Immature natural killer cell (primary cell): ENCODE data around the gene CLPTM1L. TPM values are rescaled to one million over a fixed set of nuclear protein-coding genes. Genes with fewer than 3 reads are reported as not detected.
A peak's percentile ranks its signal among the peaks of the same experiment; 100 is the strongest.
"Not testable (repeated sequence)": the region's sequence is repeated elsewhere in the genome, so short reads cannot be mapped to it uniquely, and the experiment has no call there.

Source experiments
- DNase-seq, 3 donors: peaks; one replicate each; pipeline ENCODE4 v3.0.0; 2022; ENCODE audit warnings: mixed read lengths in 1 of 3
- H3K27ac Mint-ChIP-seq, 6 donors: one replicate each; pipeline ENCODE4 v1.8.0; 2020; ENCODE audit warnings: mixed read lengths in 6 of 6, mild to moderate bottlenecking in 5 of 6, inconsistent platforms in 4 of 6, moderate library complexity in 3 of 6
- H3K27me3 Mint-ChIP-seq, 3 donors: one replicate each; pipeline ENCODE4 v1.8.0; 2020 to 2021; ENCODE audit warnings: low read depth in 3 of 3, mild to moderate bottlenecking in 3 of 3, mixed read lengths in 3 of 3, moderate library complexity in 3 of 3, inconsistent platforms in 1 of 3
- H3K36me3 Mint-ChIP-seq, 3 donors: one replicate each; pipeline ENCODE4 v1.8.0; 2020; ENCODE audit warnings: mixed read lengths in 3 of 3, inconsistent platforms in 2 of 3, mild to moderate bottlenecking in 2 of 3
- H3K4me1 Mint-ChIP-seq, 2 donors: one replicate each; pipeline ENCODE4 v1.8.0; 2020; ENCODE audit warnings: inconsistent platforms in 2 of 2, mild to moderate bottlenecking in 2 of 2, mixed read lengths in 2 of 2, moderate library complexity in 1 of 2
- H3K4me3 Mint-ChIP-seq, 5 donors: one replicate each; pipeline ENCODE4 v1.8.0; 2020; ENCODE audit warnings: mild to moderate bottlenecking in 5 of 5, mixed read lengths in 5 of 5, inconsistent platforms in 3 of 5, moderate library complexity in 3 of 5
- H3K9me3 Mint-ChIP-seq, 6 donors: one replicate each; pipeline ENCODE4 v1.8.0; 2020; ENCODE audit warnings: mild to moderate bottlenecking in 6 of 6, mixed read lengths in 6 of 6, inconsistent platforms in 4 of 6, moderate library complexity in 3 of 6
- polyA plus RNA-seq, 3 donors: library from polyadenylated mRNA; unstranded; fragments of 300-500 nt; fragmentation: Illumina TruSeq; gene quantifications; one replicate each; pipeline ENCODE4 v1.2.3, GENCODE V29; 2021

The CLPTM1L gene
- polyA plus RNA-seq, 3 donors from 2014 or later, result 25.9 to 61.6 (median 35.7) TPM

DNA sequence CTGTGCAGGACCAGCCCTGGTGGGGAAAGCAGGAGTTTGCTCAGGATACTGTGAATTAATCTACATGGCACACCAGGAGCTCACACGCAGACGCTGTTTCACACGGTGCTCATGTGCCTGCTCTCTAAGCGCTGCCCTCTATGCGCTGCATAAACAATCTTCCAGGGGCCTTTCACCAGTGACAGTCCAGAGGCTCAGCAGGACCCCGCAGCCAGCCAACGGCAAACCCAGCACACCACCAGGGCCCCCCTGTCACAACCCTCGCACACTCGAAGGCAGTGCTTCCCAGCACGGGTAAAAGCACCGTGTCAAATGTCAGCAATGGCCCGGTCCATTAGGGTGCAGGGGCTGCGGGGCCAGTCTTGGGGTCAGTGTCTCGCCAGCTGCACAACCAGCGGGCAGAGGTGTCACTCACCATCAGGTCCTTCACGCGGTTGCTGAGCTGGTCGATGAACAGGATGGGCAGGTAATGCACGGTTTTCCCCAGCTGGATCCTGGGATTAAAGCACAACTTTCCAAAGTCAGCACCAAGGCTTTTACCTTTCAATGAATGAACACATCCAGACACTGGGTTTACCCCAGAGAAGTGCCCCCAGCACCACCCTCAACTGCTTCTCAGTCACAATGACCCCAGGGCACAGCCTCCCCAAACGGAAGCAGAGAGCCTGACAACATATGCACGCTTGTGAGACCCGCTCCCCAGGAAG, 7.3 kb downstream of the CLPTM1L start:
- H3K4me3 Mint-ChIP-seq, result no peak overlapping the region
- H3K27ac Mint-ChIP-seq, result no peak overlapping the region
- H3K27me3 Mint-ChIP-seq, result no peaks in the 10 kb centered on the region
- no peaks in the 10 kb centered on the region for H3K9me3 Mint-ChIP-seq
- peaks cover 17 to 35% (median 22%) of the 10 kb centered on the region in 3 donors for H3K36me3 Mint-ChIP-seq
- peaks cover 7 to 15% of the 10 kb centered on the region in 2 donors for H3K4me1 Mint-ChIP-seq
- DNase-seq, result no peak

DNA sequence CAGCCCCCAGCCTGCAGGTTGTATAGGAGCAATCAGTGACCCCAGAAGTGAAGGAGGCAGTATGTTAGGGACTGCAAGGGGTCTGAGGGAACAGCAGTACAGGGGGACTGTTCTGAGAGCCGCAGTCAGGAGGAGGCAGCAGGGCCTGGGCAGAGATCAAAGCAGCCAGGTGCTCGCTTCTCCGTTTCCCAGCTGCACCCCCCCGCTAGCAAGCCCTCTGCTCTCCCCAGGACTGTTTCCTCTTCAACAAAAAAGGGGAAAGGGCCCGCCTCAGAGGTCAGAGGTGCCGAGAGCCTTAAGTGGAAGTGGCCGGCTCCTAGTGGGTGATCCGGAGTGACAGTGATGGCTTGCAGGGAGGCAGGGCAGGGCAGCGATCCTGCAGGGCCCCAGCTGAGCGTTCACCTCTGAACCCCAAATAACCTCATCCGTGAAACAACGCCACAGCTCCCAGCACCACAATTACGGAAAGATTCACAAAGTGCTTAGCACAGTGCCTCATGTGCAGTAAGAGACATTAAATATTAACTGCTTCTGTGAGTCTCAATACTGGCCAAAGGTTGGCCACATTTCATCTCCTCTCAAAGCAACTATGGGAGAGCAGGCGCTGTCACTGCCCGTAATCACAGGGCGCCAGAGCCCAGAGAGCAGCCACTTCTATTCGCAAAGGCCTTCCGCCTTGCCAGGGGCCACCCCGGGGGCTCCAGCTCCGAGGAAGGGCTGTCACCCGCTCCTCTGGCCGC, 8.0 kb downstream of the CLPTM1L start:
- H3K27me3 Mint-ChIP-seq, result no peaks in the 10 kb centered on the region
- H3K36me3 Mint-ChIP-seq, result peaks cover 13 to 41% (median 25%) of the 10 kb centered on the region in 3 donors
- H3K9me3 Mint-ChIP-seq, result no peaks in the 10 kb centered on the region
- peaks cover 6 to 15% of the 10 kb centered on the region in 2 donors for H3K4me1 Mint-ChIP-seq
- H3K27ac Mint-ChIP-seq, result no peak overlapping the region
- no peak overlapping the region for H3K4me3 Mint-ChIP-seq
- no peak for DNase-seq

DNA sequence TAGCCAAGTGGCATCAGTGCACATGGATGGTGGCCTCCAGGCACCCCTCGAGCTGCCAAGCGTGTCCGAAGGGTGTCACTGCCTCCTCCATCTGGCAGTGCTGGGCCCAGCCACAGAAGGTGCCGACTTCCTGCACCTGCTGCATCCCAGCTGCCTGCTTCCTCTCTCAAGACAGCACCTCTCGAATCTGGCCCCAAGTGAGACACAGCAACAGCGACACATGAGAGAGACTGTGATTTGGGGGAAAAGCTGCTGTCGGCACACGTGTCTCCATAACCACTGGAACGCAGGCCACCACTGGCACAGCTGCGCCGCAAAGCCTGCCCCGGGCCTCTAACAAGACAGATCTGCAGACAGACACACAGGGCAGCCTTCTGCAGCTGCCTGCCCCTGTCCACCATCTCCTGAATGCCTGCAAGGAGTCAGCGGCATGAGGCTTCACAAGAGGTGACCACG, 8.8 kb downstream of the CLPTM1L start:
- Mint-ChIP-seq H3K27me3 (no peaks in the 10 kb centered on the region), H3K4me1 (peaks cover 2 to 10% of the 10 kb centered on the region in 2 donors), H3K4me3 (no peak overlapping the region), H3K36me3 (peaks cover 8 to 38% (median 23%) of the 10 kb centered on the region in 3 donors), H3K9me3 (no peaks in the 10 kb centered on the region), H3K27ac (no peak overlapping the region)
- DNase-seq, result no peak

DNA sequence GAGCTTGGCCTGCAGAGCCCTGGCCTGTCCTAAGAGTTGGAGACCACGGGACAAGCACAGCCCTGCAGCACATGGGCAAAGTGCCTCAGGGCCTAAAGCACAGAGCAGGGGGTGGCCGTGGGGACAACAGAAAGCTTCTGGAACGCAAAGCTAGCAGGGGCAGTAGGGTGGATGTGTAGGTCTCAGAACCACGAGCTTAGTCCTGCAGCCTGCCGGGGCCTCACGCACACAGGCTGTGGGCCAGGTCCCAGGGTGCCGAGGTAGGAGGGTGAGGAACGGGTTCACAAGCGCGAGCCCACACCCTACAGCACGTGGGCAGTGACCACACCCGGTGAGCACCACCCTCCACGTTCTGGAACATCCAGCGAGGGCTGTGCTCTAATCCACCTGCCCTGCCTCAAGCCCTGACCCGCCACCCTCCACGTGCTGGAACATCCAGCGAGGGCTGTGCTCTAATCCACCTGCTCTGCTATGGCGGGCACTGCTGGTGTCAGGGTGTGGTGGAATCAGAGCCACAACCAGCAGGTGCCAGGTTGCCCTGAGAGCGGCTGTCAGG, 9.3 kb downstream of the CLPTM1L start:
- Mint-ChIP-seq H3K4me3 (no peak overlapping the region), H3K9me3 (no peaks in the 10 kb centered on the region), H3K4me1 (peaks cover 0 to 5% of the 10 kb centered on the region in 2 donors), H3K27ac (no peak overlapping the region), H3K36me3 (peaks cover 7 to 34% (median 20%) of the 10 kb centered on the region in 3 donors), H3K27me3 (peaks cover 0 to 2% (median 0%) of the 10 kb centered on the region in 3 donors)
- no peak for DNase-seq

DNA sequence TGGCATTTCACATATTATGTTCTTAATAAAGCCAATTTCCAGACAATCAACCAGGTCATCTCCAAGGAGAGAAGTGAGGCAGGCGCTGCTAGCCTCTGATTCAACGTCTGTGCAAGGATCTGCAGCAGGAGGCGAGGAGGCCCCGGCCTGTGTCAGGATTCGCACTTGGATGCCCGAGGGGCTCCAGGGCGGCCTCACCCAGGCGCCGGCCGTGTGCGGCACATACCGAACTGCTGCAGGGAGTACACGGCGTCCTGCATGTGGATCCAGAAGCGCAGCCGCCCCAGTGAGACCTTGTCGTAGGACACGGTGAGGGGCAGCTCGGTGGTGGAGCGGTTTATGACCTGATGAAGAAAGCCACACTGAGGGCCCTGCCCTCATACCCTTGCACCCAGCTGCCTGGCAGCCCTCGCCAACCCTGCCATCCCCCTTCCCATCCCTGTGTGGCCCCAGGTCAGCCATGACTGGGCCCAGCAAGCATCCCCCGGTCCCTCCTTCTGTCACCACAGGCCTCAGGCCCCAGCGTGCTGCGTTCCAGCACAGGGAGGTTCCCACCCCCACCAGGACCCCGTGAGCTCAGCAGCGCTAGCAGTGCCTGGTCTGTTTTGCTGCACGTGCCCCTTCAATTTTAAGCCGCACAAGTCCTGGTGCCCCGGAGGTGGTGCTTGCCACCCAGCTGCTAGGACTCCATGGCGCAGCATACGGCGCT, 9.9 kb downstream of the CLPTM1L start:
- Mint-ChIP-seq H3K27ac (no peak overlapping the region), H3K4me3 (no peak overlapping the region), H3K27me3 (peaks cover 0 to 2% (median 0%) of the 10 kb centered on the region in 3 donors), H3K9me3 (no peaks in the 10 kb centered on the region), H3K4me1 (peaks cover 0 to 5% of the 10 kb centered on the region in 2 donors), H3K36me3 (peaks cover 4 to 32% (median 20%) of the 10 kb centered on the region in 3 donors)
- no peak for DNase-seq

DNA sequence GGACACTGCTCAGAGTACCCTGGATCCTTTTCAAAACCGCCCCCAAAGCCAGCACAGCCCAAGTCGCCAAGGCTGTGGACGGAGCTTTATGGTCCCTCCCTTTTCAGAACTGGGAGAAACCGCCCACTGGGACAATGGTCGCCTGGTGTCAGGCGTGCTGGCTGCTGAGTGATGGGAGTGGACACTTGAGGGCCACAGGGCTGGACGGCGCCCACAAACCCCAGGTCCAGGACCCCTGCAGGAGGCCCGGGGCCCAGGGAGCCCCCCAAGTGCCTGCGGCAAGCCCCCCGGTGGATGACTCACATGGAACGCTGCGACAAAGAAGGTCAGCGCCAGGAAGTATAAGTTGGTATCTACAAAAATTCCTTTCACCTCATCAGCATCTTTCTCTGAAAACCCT, 10.9 kb downstream of the CLPTM1L start:
- DNase-seq, result no peak
- no peak overlapping the region for H3K27ac Mint-ChIP-seq
- H3K4me1 Mint-ChIP-seq, result peaks cover 0 to 5% of the 10 kb centered on the region in 2 donors
- H3K36me3 Mint-ChIP-seq, result peaks cover 4 to 32% (median 20%) of the 10 kb centered on the region in 3 donors
- no peaks in the 10 kb centered on the region for H3K9me3 Mint-ChIP-seq
- no peak overlapping the region for H3K4me3 Mint-ChIP-seq
- H3K27me3 Mint-ChIP-seq, result peaks cover 0 to 2% (median 0%) of the 10 kb centered on the region in 3 donors

DNA sequence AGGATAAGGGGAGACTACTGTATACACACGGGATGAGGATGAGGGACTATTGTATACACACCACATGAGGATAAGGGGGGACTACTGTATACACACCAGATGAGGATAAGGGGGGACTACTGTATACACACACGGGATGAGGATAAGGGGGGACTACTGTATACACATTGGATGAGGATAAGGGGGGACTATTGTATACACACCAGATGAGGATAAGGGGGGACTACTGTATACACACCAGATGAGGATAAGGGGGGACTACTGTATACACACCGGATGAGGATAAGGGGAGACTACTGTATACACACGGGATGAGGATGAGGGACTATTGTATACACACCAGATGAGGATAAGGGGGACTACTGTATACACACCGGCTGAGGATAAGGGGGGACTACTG, 11.6 kb downstream of the CLPTM1L start:
- H3K4me1 Mint-ChIP-seq, H3K4me3 Mint-ChIP-seq, DNase-seq, H3K9me3 Mint-ChIP-seq, H3K27me3 Mint-ChIP-seq: not testable (repeated sequence)
- peaks cover 4 to 36% (median 20%) of the 10 kb centered on the region in 3 donors for H3K36me3 Mint-ChIP-seq
- H3K27ac Mint-ChIP-seq, result peak overlapping the region in 1 of 6 donors; percentile 33

DNA sequence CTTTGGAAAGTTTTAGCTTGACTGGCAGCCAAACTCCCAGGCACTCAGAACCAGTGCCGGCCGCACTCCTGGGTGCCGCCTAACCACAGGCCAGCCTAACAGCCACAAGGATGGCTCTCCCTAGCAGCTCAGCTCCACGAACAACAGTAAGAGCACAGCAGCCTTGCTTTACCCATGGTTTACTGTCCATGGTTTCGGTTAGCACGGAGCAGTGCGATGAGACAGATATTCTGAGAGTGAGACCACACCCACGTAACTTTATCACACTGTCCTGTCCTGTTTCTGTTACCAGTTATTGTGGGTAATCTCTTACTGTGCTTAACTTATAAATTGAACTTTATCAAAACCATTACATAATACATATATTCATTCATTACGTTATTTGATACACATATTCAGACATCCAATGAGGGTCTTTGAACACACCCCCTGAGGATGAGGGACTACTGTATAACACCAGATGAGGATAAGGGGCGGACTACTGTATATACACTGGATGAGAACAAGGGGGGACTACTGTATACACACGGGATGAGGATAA, 12.4 kb downstream of the CLPTM1L start:
- H3K27ac Mint-ChIP-seq, result no peak overlapping the region
- peaks cover 0 to 2% (median 0%) of the 10 kb centered on the region in 3 donors for H3K27me3 Mint-ChIP-seq
- H3K4me1 Mint-ChIP-seq, result peaks cover 3 to 11% of the 10 kb centered on the region in 2 donors
- no peak overlapping the region for H3K4me3 Mint-ChIP-seq
- peaks cover 4 to 37% (median 20%) of the 10 kb centered on the region in 3 donors for H3K36me3 Mint-ChIP-seq
- no peaks in the 10 kb centered on the region for H3K9me3 Mint-ChIP-seq
- DNase-seq, result no peak

DNA sequence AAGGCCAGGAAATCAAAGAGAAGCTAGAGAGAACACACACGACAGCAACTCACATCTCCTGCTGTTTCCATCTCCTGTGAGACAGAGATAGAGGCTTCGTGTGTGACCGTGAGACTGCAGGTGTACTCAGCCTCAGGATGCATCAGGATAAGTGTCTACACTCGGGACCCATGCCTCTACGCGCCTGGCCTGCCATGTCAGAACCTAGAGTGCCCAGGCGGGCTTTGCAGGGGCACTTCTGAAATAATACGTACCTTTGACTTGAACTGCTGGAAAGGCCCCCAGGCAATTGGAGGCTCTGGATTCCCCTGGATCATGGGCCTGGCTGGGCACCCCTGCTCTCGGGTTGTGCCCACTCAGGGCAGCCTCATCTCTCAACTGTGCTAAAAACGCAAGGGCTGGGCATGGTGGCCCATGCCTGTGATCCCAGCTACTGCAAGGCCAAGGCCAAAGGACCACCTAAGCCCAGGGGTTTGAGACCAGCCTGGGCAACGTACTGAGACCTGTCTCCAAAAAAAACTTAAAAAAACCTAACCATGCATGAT, 13.0 kb downstream of the CLPTM1L start:
- Mint-ChIP-seq H3K36me3 (peaks cover 4 to 39% (median 20%) of the 10 kb centered on the region in 3 donors), H3K27ac (no peak overlapping the region), H3K9me3 (no peaks in the 10 kb centered on the region), H3K4me1 (peaks cover 3 to 8% of the 10 kb centered on the region in 2 donors), H3K27me3 (peaks cover 0 to 2% (median 0%) of the 10 kb centered on the region in 3 donors), H3K4me3 (no peak overlapping the region)
- DNase-seq, result no peak

DNA sequence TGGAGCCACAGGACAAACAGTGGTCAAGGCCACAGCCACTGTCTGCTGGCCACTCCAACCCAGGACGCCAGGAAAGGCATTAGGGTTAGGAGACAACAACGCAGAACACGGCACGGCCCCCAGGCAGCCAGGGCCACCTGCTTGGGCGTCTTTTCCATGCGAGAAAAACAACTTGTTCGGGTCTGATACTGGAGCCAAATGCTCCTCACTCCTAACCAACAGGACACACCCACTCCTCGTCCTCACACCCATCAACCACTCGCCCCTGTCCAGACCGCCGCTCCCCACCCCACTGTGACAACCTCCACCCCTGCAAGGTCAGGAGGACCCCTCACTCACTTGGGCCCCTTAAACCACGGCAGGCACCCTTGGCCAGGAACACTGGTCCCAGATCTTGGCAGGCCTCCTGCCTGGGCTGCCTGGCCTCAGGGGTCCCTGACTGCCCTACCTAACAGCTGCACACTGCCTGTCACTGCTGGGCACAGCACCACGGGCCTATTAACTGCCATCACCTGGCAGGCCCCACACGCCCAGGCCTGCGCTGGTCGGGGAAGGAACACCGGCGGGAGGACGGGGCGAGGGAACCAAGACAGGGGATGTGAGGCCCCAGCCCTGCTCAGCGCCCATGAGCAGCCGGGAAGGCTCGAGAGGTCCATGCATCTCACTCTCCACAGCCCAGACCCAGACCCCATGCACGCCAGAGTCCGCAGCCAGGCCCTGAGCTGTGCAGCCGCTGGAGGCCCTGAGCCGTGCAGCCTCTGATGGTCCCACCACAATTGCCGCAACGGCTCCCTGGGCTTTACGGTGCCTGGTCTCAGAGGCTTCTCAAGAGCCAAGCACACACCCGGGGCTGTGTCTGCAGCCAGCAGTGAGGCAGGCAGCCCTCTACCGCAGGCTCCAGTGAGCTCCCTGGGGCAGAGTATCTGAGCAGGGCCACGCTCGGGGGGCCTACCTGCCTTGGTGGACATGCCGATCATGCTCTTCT, 13.8 kb downstream of the CLPTM1L start:
- H3K4me3 Mint-ChIP-seq, result no peak overlapping the region
- H3K4me1 Mint-ChIP-seq, result peaks cover 3 to 14% of the 10 kb centered on the region in 2 donors
- no peaks in the 10 kb centered on the region for H3K9me3 Mint-ChIP-seq
- no peak for DNase-seq
- H3K27me3 Mint-ChIP-seq, result peaks cover 0 to 2% (median 0%) of the 10 kb centered on the region in 3 donors
- peaks cover 4 to 45% (median 18%) of the 10 kb centered on the region in 3 donors for H3K36me3 Mint-ChIP-seq
- H3K27ac Mint-ChIP-seq, result no peak overlapping the region

DNA sequence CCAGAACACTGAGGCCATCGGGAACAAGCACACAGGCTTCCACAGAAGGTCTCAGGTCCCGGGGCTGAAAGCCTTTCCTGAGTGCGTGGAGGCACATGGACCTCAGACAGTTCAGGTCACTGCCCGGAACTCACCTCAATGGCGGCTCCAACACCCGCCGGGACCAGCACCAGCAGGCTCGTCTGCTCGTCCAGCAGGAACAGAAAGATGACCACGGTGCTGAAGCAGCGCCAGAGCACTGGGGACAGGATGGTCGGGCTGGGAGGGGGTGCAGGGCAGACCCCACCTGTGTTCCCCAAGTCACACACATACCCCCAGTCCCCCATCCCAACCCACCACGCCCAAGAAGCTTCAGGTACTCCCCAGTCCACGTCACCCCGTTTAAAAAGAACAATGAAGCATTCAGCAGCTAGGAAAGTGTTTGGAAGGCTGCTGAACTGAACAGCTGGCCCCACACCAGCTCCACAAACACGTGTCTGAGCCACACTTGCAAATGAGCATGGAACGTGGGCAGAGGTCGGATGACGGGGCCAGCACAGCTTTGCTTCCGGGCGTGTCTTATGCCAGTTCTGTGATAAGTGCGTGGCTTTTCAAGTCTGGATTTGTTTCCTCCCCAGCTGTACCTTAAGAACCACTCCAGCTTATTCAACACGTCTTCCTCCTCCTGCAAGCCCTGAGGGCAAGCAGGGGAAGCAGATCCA, 14.6 kb downstream of the CLPTM1L start:
- H3K27ac Mint-ChIP-seq, result no peak overlapping the region
- peaks cover 4 to 46% (median 19%) of the 10 kb centered on the region in 3 donors for H3K36me3 Mint-ChIP-seq
- DNase-seq, result no peak
- no peak overlapping the region for H3K4me3 Mint-ChIP-seq
- H3K4me1 Mint-ChIP-seq, result peaks cover 3 to 15% of the 10 kb centered on the region in 2 donors
- H3K9me3 Mint-ChIP-seq, result no peaks in the 10 kb centered on the region
- H3K27me3 Mint-ChIP-seq, result peaks cover 0 to 4% (median 0%) of the 10 kb centered on the region in 3 donors
